Activated T-helper 1 cell treated with anti-CD3 and anti-CD28 coated beads, Interleukin-12 subunit alpha, Interleukin-12 subunit beta, Interleukin-2, Interleukin-4 antibody, amounts not matched to agents 30 ng/mL and 10 ng/mL and 1 ng/mL, durations not matched to agents 14 hours and 24 hours and 36 hours (primary cell): ENCODE measurements around the gene DPYSL4. TPM values are rescaled to one million over a fixed set of nuclear protein-coding genes. Genes with fewer than 3 reads are reported as not detected.

Source experiments
- DNase-seq: peaks from one replicate; pipeline ENCODE4 v3.0.0; 2021; ENCODE audit warnings: low spot score
- H3K27ac Mint-ChIP-seq: one replicate; pipeline ENCODE4 v1.8.0; 2021; ENCODE audit warnings: mild to moderate bottlenecking, mixed read lengths
- H3K27me3 Mint-ChIP-seq: one replicate; pipeline ENCODE4 v1.8.0; 2022; ENCODE audit warnings: mild to moderate bottlenecking, moderate library complexity, mixed read lengths; ENCODE audit not compliant: insufficient read depth
- H3K36me3 Mint-ChIP-seq: one replicate; pipeline ENCODE4 v1.8.0; 2021; ENCODE audit warnings: low read depth, mixed read lengths
- H3K4me1 Mint-ChIP-seq: one replicate; pipeline ENCODE4 v1.8.0; 2021; ENCODE audit warnings: low read depth, mixed read lengths
- H3K4me3 Mint-ChIP-seq: one replicate; pipeline ENCODE4 v1.8.0; 2021; ENCODE audit warnings: mild to moderate bottlenecking, moderate library complexity, mixed read lengths
- H3K9me3 Mint-ChIP-seq: one replicate; pipeline ENCODE4 v1.8.0; 2021; ENCODE audit warnings: mixed read lengths
- intact Hi-C: fragments of 100-400 bp; cut with micrococcal nuclease; formaldehyde crosslinking; loops from one replicate; pipeline ENCODE4 v1.15.1; 2024
- total RNA-seq: library from RNA; stranded (reverse); gene quantifications from 2 replicates; pipeline ENCODE4 v1.2.3, GENCODE V29; 2022

The DPYSL4 gene
- total RNA-seq, 1 donor from 2014 or later: 24.1 TPM

DNA sequence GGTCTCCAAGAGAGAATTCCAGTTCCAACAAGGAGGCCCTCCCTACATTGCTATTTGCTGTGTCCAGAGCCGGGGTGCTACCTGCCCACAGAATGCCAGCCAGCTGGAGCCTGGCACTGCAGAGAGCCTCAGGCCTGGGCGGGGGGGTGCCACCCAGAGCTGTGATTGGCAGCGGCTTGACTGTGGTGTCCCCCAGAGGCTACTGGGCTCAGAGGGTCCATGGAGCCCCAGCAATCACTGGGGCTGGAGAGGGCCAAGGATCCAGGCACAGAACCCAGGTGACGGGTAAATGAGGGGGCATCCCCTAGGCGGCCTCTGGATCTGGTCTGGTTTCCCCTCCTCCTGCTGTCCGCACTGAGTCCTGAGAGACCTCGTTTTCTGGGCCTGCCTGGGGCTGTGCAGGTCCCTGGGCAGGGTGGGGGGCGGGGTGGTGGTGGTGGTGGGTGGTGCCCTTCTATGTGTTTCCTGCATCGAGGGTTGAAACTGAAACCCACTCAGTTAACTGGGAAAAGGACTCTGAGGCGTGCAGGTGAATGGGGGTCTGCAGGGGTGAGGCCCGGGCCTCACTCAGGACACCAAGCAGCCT is 12.6 kb downstream of the DPYSL4 start:
- intact Hi-C loops: no loop called here
- H3K27me3 Mint-ChIP-seq: no peaks in the 10 kb centered on the region
- no peaks in the 10 kb centered on the region for H3K36me3 Mint-ChIP-seq
- H3K4me1 Mint-ChIP-seq: no peaks in the 10 kb centered on the region
- H3K27ac Mint-ChIP-seq: no peak overlapping the region
- no peaks in the 10 kb centered on the region for H3K9me3 Mint-ChIP-seq
- DNase-seq: no peak
- no peak overlapping the region for H3K4me3 Mint-ChIP-seq

DNA sequence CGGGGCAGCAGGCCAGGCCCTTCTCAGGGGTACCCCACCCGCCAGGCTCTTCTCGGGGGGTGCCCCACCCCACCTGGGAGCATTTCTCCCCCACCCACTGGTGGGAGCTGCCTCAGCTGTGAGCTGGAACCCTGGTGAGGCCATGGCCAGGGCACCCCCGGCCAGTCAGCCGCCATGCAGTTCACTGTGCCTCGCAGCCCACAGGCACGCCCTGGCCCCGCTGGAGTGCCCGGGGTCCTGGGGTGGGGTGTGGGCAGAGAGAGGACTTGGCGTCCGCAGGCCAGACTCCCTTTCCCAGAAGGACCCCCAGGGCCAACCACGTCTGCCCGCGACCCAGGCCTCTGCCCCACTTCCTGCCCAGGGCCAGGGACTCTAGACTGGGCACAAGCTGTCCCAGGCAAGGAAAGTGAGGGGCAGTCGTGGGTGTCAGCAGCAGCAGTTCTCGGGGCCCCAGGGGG is 13.1 kb downstream of the DPYSL4 start:
- no peak overlapping the region for H3K27ac Mint-ChIP-seq
- H3K36me3 Mint-ChIP-seq: no peaks in the 10 kb centered on the region
- no peaks in the 10 kb centered on the region for H3K4me1 Mint-ChIP-seq
- H3K4me3 Mint-ChIP-seq: no peak overlapping the region
- H3K9me3 Mint-ChIP-seq: no peaks in the 10 kb centered on the region
- intact Hi-C loops: no loop called here
- DNase-seq: no peak
- H3K27me3 Mint-ChIP-seq: no peaks in the 10 kb centered on the region

DNA sequence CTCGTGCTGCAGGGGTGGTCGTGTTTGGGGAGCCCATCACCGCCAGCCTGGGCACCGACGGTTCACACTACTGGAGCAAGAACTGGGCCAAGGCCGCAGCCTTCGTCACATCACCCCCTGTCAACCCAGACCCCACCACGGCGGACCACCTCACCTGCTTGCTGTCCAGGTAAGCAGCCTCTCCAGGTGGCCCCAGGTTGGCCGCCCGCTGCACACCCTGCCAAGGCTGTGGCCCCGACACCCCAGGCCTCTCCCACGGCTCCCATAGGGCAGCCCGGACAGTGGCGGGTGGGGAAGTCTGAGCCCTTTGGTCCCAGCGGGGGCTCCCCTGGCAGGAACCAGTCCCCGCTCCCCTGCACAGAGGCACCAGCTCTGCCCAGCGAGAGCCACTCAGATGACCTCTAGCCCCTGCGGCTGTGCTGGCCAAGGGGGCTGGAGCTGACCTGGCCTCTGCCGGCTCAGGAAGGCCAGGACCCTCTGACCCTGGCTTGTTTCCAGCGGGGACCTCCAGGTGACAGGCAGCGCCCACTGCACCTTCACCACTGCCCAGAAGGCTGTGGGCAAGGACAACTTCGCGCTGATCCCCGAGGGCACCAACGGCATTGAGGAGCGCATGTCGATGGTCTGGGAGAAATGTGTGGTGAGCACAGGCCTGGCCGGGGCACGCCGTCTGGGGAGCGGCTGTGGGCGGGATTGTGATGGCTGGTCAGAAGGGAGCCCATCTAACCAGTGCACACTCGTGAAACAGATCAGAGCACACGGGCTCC is 13.8 kb downstream of the DPYSL4 start:
- no peaks in the 10 kb centered on the region for H3K4me1 Mint-ChIP-seq
- no peaks in the 10 kb centered on the region for H3K27me3 Mint-ChIP-seq
- no peaks in the 10 kb centered on the region for H3K9me3 Mint-ChIP-seq
- H3K36me3 Mint-ChIP-seq: no peaks in the 10 kb centered on the region
- no peak overlapping the region for H3K27ac Mint-ChIP-seq
- intact Hi-C loops: no loop called here
- no peak overlapping the region for H3K4me3 Mint-ChIP-seq
- DNase-seq: no peak

GRCh38 chr10:132201111-132201969 is 14.6 kb downstream of the DPYSL4 start:
- no peak for DNase-seq
- H3K4me3 Mint-ChIP-seq: no peak overlapping the region
- H3K4me1 Mint-ChIP-seq: no peaks in the 10 kb centered on the region
- H3K27ac Mint-ChIP-seq: no peak overlapping the region
- H3K36me3 Mint-ChIP-seq: no peaks in the 10 kb centered on the region
- no peaks in the 10 kb centered on the region for H3K9me3 Mint-ChIP-seq
- intact Hi-C loops: no loop called here
- no peaks in the 10 kb centered on the region for H3K27me3 Mint-ChIP-seq

DNA sequence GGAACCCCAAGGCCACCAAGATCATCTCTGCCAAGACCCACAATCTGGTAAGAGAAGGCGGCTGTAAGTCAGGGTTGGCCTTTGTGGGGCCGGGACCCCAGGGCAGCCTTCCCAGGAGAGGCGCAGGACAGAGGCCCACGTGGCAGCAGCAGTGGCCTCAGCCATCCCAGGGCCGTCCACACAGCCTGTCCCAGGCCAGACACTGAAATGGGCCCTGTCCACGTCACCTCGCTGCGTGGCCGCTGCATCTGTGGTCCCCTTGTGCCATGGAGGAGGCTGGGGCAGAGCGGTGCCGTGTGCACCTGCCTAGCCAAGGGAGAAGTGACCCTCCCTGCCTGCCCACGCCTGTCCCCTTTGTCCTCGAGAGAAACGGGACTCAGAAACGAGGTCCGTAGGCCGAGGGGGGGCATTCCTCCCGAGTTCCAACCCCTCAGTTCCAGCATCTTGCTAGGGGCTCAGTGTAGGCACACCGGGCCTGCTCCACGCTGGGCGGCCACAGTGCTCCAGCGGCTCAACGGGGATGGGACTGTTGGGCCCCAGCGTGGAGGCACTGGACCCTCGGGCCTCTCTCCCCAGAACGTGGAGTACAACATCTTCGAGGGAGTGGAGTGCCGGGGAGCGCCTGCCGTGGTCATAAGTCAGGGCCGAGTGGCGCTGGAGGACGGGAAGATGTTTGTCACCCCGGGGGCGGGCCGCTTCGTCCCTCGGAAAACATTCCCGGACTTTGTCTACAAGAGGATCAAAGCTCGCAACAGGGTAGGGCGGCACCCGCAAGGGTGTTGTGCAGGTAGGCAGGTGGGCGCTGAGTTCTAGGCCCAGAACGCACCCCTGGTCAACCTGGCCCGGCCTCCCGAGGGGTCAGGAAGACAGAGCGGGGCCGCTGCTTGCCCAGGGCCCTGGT is 15.6 kb downstream of the DPYSL4 start:
- no peaks in the 10 kb centered on the region for H3K36me3 Mint-ChIP-seq
- H3K9me3 Mint-ChIP-seq: no peaks in the 10 kb centered on the region
- no peak overlapping the region for H3K4me3 Mint-ChIP-seq
- intact Hi-C loops: no loop called here
- H3K4me1 Mint-ChIP-seq: no peaks in the 10 kb centered on the region
- no peak overlapping the region for H3K27ac Mint-ChIP-seq
- no peak for DNase-seq
- H3K27me3 Mint-ChIP-seq: no peaks in the 10 kb centered on the region

GRCh38 chr10:132203256-132204077 is 16.7 kb downstream of the DPYSL4 start:
- no peaks in the 10 kb centered on the region for H3K4me1 Mint-ChIP-seq
- H3K27ac Mint-ChIP-seq: no peak overlapping the region
- no peak overlapping the region for H3K4me3 Mint-ChIP-seq
- H3K27me3 Mint-ChIP-seq: no peaks in the 10 kb centered on the region
- DNase-seq: no peak
- H3K36me3 Mint-ChIP-seq: no peaks in the 10 kb centered on the region
- intact Hi-C loops: no loop called here
- H3K9me3 Mint-ChIP-seq: no peaks in the 10 kb centered on the region

DNA sequence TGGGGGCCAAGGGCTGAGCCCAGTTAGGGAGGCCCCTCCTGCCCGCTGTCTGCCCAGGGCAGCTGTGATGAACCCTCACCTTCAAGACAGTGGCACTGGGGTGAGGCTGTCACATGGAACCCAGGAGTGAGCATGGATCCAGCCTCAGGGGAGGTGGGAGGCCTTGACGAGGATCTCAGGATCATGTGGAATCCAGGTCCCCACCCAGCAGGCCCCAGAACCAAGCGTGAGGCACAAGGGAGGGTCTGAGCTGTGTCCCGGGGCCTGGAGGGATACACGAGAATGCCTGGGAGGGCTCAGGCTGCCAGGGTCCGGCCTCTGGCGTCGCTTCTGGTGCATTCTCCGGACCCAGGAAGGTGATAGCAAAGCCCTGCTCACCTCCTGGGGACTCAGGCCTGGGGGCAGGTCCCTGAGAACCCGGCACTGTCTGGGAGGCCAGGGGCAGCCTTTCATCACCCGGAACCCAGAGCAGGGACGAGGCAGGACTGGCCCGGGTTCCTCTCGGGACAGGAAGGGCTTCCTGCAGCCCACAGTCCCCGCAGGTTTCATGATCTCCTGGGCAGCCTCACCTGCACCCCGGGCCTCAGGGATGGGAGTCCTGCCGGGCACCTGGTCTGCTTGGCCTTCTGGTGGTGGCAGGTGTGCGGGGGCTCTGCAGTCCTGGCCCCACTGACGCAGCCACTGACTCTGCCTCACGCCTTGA is 17.5 kb downstream of the DPYSL4 start:
- intact Hi-C loops: no loop called here
- no peaks in the 10 kb centered on the region for H3K4me1 Mint-ChIP-seq
- H3K4me3 Mint-ChIP-seq: no peak overlapping the region
- no peaks in the 10 kb centered on the region for H3K9me3 Mint-ChIP-seq
- DNase-seq: no peak
- no peaks in the 10 kb centered on the region for H3K36me3 Mint-ChIP-seq
- no peaks in the 10 kb centered on the region for H3K27me3 Mint-ChIP-seq
- no peak overlapping the region for H3K27ac Mint-ChIP-seq

DNA sequence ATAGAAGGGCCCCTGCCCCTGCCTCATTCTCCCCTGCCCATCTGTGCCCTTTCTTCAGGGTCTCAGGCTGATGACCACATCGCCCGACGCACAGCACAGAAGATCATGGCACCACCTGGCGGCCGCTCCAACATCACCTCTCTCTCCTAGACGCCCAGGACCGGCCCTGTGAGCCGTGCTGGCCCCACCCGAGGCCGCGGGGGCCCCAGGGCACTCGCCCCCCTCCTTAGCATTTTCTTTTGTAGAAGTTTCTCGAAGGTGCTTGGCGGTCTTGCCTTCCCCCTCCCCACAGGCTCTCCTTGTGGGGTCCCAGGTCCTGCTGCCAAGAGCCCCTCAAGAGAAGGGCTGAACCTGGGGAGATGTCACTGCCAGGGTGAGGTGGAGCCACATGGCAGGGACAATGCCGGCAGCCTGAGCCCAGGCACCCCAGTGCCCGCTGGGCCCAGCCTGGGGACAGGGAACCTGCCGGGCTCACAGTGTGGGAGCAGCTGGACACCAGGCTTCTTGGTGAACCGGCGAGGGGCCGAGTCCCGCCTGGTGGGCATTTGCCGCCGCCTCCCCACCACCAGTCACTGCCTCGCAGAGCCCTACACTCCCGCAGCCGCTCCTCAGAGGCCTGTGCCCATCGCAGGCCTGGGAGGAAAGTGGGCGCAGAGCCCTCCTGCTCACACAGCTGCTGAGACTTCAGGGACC is 18.2 kb downstream of the DPYSL4 start:
- H3K4me3 Mint-ChIP-seq: no peak overlapping the region
- intact Hi-C loops: no loop called here
- H3K27me3 Mint-ChIP-seq: no peaks in the 10 kb centered on the region
- H3K36me3 Mint-ChIP-seq: no peaks in the 10 kb centered on the region
- DNase-seq: no peak
- H3K27ac Mint-ChIP-seq: no peak overlapping the region
- H3K9me3 Mint-ChIP-seq: no peaks in the 10 kb centered on the region
- H3K4me1 Mint-ChIP-seq: no peaks in the 10 kb centered on the region

DNA sequence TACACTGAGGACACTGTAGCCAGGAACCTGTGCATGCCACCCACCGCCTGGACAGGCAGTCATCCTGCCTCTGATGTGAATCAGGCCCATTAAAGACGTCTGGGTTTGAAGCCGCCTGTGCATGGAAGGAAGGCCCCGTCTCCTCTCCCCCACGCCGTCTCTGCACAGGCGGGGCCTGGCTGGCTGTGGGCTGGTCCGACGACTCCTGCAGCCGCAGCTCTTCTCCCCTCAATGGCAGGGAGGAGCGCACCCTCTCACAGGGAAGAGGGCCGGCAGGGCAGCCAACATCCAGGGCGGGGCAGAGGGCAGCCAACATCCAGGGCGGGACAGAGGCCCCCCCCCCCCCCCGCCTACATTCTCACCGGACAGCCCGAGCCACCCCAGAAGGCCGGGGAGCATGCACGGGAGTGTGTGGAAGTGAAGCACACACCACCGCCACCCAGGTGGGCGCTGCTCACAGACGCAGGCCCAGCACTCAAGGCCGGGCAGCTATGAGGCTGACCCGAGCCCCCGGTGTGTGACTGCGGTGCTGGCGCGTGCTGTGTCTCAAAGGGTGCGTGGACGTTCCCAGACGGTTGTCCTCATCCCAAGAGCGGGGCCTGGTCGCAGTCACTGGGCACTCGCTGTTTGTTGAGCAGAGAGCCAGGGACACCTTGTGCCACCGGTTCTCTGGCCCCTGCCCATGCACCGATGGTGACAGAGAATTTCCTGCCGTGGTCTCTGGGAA is 19.1 kb downstream of the DPYSL4 start:
- Mint-ChIP-seq H3K27ac (no peak overlapping the region), H3K36me3 (no peaks in the 10 kb centered on the region), H3K4me3 (no peak overlapping the region), H3K9me3 (no peaks in the 10 kb centered on the region), H3K27me3 (no peaks in the 10 kb centered on the region), H3K4me1 (no peaks in the 10 kb centered on the region)
- intact Hi-C loops: no loop called here
- DNase-seq: no peak

DNA sequence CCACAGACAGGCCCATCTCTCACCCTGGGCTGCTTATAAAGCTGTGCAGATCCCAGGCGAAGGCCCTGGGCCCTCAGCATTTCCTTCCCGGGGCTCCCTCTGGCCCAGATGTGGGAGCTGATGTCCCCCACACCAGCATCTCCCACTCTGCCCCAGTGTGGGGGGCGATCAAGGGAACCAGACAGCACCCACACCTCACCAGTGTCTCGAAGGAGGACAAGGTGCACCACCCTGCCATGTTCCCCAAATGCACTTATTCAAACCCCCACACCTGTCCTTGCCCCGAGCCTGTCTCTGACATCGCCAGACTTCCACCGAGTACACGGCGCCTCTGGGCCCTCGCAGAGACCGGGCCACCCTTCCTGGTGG is 19.6 kb downstream of the DPYSL4 start:
- intact Hi-C loops: no loop called here
- no peak for DNase-seq
- Mint-ChIP-seq H3K27ac (no peak overlapping the region), H3K27me3 (no peaks in the 10 kb centered on the region), H3K4me3 (no peak overlapping the region), H3K4me1 (no peaks in the 10 kb centered on the region), H3K9me3 (no peaks in the 10 kb centered on the region), H3K36me3 (no peaks in the 10 kb centered on the region)
